ENCODE measurements around the gene TENT4A.
"Not testable (repeated sequence)": the region's sequence is repeated elsewhere in the genome, so short reads cannot be mapped to it uniquely, and the experiment has no call there.

Gene TENT4A

DNA sequence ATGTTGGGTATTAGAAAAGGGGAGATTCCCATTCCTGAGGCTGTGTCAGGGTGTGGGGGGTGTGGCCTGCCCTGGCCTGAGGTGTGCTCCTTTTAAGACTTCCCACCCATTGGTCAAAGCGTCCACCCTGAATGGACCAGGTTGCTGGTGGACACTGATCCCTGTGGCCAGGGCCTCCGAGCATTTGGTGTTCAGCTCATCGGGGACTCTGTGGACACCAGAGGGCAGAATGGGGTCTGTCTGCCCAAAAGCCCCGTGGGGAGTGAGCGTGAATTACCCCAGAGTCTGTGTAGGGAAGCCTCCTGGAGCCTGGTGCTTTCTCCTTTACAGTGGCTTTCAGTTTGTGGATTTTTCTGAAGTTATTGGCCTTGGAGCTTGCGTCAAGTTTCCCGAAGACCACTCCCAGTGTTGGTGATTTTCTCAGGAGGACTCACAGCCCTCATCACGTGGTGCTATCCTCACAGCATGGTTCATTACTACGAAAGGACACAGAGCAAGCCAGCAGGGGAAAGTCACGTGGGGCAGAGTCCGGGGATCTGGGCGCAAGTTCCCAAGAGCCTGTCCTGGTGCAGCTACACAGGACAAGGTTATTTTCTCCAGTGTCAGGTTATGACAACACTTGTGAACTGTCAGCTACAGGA, 55.5 kb downstream of the TENT4A start:
- DNase-seq (ENCODE audit: low spot score) = no peak
- TF ChIP-seq, protein P1, sequence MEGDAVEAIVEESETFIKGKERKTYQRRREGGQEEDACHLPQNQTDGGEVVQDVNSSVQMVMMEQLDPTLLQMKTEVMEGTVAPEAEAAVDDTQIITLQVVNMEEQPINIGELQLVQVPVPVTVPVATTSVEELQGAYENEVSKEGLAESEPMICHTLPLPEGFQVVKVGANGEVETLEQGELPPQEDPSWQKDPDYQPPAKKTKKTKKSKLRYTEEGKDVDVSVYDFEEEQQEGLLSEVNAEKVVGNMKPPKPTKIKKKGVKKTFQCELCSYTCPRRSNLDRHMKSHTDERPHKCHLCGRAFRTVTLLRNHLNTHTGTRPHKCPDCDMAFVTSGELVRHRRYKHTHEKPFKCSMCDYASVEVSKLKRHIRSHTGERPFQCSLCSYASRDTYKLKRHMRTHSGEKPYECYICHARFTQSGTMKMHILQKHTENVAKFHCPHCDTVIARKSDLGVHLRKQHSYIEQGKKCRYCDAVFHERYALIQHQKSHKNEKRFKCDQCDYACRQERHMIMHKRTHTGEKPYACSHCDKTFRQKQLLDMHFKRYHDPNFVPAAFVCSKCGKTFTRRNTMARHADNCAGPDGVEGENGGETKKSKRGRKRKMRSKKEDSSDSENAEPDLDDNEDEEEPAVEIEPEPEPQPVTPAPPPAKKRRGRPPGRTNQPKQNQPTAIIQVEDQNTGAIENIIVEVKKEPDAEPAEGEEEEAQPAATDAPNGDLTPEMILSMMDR (IDR thresholded peaks at IDR 0.05; ENCODE audit: extremely low read depth, missing control alignments) = no peak

DNA sequence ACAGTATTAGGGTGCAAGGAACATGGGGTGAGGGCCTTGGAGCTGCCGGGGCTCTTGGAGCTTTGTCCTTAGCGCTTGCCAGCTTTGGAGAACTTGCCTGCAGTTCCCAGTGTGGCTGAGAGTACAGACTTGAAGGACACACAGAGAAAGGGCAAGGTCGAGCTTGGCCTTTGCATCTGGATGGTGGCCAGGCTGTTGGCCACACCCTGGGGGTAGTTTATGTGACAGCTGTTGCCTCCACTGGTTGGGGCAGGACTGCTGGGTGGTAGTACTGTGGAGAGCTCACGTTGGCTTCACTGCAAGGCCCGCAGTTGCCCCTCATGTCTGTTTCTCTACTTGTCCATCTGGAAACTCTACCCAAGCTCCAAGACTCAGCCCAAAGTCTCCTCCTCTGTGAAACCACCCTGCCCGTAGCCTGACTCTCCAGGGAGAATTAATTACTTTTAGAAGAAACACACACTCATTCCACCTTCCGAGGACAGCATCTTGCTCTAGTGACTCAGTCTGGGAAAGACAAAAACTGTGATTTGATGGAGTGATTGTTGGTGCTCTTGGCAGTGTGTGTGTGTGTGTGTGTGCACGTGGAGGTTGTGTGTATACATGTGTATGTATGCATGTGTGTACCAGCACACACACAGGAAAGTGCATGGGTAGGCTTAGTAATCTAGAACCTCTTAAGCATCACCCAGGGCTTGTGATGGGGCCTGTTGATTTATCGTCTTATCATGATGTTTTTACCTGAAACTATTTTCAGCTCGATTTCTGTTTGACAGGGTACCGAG, 57.8 kb downstream of the TENT4A start:
- DNase-seq (ENCODE audit: low spot score) = no peak
- TF ChIP-seq, protein P1 (IDR thresholded peaks at IDR 0.05; ENCODE audit: extremely low read depth, missing control alignments) = no peak

DNA sequence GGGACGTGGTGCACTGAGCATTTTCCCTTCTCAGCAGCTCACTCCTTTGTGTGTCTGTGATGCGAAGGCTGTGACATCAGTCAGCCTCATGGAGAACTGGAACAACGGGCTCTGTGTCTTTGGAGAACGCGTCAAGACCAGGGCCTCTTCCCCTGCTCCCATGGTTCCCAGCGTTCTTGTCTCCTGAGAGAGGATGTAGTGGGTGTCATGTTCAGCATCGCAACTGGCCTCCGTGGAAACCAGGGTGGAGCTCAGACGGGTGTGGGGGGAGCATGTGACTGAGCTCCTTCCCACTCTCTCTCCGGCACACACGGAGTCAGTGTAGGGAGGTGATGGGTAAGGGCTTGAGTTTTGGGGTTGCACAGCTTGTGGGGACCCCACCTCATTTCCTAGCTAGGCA, 59.7 kb downstream of the TENT4A start:
- TF ChIP-seq, protein P1 (IDR thresholded peaks at IDR 0.05; ENCODE audit: extremely low read depth, missing control alignments) = no peak
- DNase-seq (ENCODE audit: low spot score) = no peak

DNA sequence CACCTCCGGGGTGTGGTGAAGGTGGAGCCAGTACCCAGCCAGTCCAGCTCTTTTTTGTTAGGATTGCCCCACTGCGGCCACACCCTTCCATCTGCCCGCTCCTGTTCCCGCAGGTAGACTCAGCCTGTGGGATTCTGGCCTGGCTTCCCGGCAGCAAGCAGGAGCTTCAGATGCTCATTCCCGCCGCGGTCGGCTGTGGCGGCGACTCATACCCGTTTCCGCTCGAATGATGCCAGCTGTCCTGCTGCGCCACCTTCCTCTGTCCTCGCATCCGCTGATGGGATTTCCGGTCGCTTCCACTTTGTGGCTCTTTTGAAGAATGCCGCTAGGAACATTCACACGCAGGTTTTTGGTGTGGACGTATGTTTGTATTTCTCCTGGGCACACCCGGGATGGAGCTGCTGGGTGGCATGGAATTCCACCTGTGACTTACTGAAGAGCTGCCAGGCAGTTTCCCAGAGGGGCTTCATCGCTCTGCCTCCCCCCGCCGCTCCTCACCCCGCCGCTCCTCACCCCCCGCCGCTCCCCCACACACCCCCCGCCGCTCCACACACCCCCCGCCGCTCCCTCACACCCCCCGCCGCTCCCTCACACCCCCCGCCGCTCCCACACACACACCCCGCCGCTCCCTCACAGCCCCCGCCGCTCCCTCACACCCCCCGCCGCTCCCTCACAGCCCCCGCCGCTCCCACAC, 60.3 kb downstream of the TENT4A start:
- no peak for DNase-seq (ENCODE audit: low spot score)
- TF ChIP-seq, protein P1 (IDR thresholded peaks at IDR 0.05; ENCODE audit: extremely low read depth, missing control alignments) = no peak

DNA sequence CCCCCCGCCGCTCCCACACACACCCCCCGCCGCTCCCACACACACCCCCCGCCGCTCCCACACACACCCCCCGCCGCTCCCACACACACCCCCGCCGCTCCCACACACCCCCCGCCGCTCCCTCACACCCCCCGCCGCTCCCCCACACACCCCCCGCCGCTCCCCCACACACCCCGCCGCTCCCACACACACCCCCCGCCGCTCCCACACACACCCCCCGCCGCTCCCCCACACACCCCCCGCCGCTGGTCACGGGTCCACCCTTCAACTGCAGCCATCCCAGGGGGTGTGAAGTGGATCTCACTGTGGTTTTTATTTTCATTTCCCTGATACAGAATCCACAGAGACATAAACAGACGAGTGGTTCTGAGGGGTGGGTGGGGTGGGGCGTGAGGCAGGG, 61.0 kb downstream of the TENT4A start:
- DNase-seq (ENCODE audit: low spot score) = not testable (repeated sequence)

DNA sequence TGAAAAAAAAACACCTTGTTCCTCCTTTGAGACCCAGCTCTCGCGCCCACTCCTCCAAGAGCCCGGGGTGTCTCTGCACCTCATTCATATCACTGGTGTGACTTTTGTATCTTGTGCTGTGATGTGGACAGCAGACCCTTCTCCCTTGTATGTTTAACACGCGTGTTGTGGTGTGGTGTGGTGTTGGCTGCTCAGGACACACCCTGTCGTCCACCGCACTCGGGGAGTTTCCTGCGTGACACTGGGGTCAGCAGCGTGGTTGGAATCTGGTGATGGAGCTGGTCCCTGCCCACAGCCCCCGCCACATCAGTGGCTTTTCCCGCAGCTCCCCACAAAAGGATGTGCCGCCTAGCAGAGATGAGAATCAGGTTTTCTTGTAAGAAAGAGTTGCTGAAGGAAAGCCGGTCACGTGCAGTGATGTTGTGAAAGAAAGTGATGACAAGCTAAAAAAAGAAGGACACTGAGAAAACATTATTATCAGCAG, 61.5 kb downstream of the TENT4A start:
- peak; percentile 17 for DNase-seq (ENCODE audit: low spot score)
- TF ChIP-seq, protein P1 (IDR thresholded peaks at IDR 0.05; ENCODE audit: extremely low read depth, missing control alignments) = no peak

DNA sequence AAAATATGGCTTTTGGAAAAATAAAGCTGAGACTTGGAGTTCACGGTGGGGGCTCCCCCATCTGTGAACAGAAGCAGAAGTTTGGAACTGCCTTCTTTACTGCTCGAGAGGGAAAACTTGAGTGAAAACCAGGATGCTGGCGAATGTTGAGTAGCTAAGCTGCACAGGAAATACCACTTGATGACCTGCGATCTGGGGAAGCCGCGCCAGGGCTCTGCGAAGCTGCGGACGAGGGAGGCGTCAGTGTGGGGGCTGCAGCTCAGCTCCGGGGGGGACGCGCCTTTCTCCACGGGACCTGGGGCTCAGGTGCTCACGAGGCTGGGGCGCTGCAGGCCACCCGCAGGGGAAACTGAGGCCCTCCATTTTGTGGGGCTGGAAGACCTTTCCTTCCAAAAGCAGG, 62.3 kb downstream of the TENT4A start:
- DNase-seq (ENCODE audit: low spot score) = peak; percentile 15
- TF ChIP-seq, protein P1 (IDR thresholded peaks at IDR 0.05; ENCODE audit: extremely low read depth, missing control alignments) = no peak
